Measurements from ENCODE around the gene GPX7. TPM values are rescaled to one million over a fixed set of nuclear protein-coding genes. Genes with fewer than 3 reads are reported as not detected.

Gene GPX7
- 12.3 TPM for total RNA-seq
- 10 to 100 TPM; 31.8 to 43.5 (median 36.0) TPM for polyA plus RNA-seq

GRCh38 chr1:52601991-52602855, at the start of gene GPX7:
GPX7 (plus strand) TSS chr1:52602371; CDS start chr1:52602410, 39 bp downstream.
- H3K9me3 Mint-ChIP-seq, result peaks cover 0 to 3% (median 0%) of the 10 kb centered on the region in 7 donors
- H3K4me1 ChIP-seq (ENCODE audit: control insufficient read depth, insufficient read depth, low read length, poor library complexity, severe bottlenecking), result peaks cover 37% of the 10 kb centered on the region
- H3K9me3 ChIP-seq (ENCODE audit: control insufficient read depth in 2 of 2, low read length in 2 of 2), result no peaks in the 10 kb centered on the region
- no peaks in the 10 kb centered on the region for H3K27me3 ChIP-seq (ENCODE audit: control insufficient read depth, insufficient read depth, low read length)
- H3K4me1 Mint-ChIP-seq, result peaks cover 14 to 61% (median 41%) of the 10 kb centered on the region in 4 donors
- no peaks in the 10 kb centered on the region for H3K36me3 ChIP-seq (ENCODE audit: control insufficient read depth, insufficient read depth, low read length)
- peak within 1 kb of the TSS; percentile 72 for H3K27ac ChIP-seq (ENCODE audit: insufficient read depth, low read length, poor library complexity, severe bottlenecking)
- peak within 1 kb of the TSS; percentile 92 to 98 (median 95) for H3K4me3 Mint-ChIP-seq
- H3K27ac Mint-ChIP-seq, result peak within 1 kb of the TSS; percentile 89 to 98 (median 97)
- peak; percentile 45 to 79 (median 65) for DNase-seq
- ATAC-seq (ENCODE audit: low read depth in 2 of 2), result peak; percentile 64 to 74
- H3K4me3 ChIP-seq (ENCODE audit: low read depth, low read length), result peak within 1 kb of the TSS; percentile 73
- peaks cover 21% of the 10 kb centered on the region for H3K36me3 Mint-ChIP-seq
- no peaks in the 10 kb centered on the region for H3K27me3 Mint-ChIP-seq

DNA sequence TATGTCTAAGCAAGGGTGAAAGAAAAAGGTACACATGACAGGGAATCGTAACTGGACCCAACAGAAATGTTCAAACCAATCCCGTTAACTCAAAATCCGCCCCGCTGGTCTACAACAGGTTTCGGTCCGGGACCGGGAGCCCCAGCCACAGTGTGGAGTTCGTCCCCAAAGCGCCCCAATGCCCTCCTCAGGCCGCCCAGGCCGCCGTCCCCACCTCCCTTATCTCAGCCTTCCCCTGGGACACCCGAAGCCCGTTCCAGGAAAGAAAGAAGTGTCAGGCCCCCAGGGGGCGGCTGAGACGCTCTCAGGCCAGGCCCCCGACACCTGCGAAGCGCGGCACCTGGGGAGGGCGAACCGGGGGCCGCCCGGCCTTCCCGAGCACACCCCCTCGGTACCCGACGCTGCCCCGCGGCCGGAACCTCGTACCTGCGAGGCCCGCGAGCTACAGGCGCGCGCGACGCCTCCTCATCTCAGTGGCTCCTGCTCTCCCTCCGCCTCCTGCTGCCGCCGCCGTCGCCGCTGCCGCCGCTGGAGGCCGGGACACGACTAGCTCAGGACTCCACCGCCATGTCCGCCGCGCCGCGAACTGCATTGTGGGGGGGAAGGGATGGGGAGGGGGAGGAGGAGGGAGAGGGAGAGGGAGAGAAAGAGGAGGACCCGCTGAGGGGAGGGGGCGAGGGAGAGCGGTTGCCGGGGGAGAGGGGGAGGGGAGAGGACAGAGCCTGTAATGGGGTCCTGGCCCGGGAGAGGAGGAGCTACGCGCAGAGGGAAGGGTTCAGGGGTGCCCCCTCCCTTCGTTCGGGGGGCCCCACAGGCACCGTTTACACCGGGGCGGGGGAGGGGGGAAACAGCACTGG, 49.4 kb upstream of the GPX7 start, which contains the start of gene TUT4:
Gene TUT4, minus strand, starts transcription at position 588 of the 857 bp plus-strand sequence. CDS start 26,812 bp downstream, outside the sequence.
- Histone ChIP-seq H3K9me3 (ENCODE audit: control insufficient read depth in 2 of 2, low read length in 2 of 2) (no peaks in the 10 kb centered on the region), H3K36me3 (ENCODE audit: control insufficient read depth, insufficient read depth, low read length) (no peaks in the 10 kb centered on the region), H3K27ac (ENCODE audit: insufficient read depth, low read length, poor library complexity, severe bottlenecking) (peak within 1 kb of the TSS; percentile 90), H3K4me3 (ENCODE audit: low read depth, low read length) (peak within 1 kb of the TSS; percentile 90), H3K27me3 (ENCODE audit: control insufficient read depth, insufficient read depth, low read length) (no peaks in the 10 kb centered on the region), H3K4me1 (ENCODE audit: control insufficient read depth, insufficient read depth, low read length, poor library complexity, severe bottlenecking) (peaks cover 33% of the 10 kb centered on the region)
- no peaks in the 10 kb centered on the region for H3K27me3 Mint-ChIP-seq
- peaks cover 14 to 39% (median 23%) of the 10 kb centered on the region in 4 donors for H3K4me1 Mint-ChIP-seq
- H3K27ac Mint-ChIP-seq, result peak within 1 kb of the TSS in 2 of 3 donors; percentile 47 to 92
- H3K9me3 Mint-ChIP-seq, result no peaks in the 10 kb centered on the region
- ATAC-seq (ENCODE audit: low read depth in 2 of 2) (peak; percentile 38 to 50), DNase-seq (peak; percentile 65 to 84 (median 74))
- H3K36me3 Mint-ChIP-seq, result no peaks in the 10 kb centered on the region
- H3K4me3 Mint-ChIP-seq, result peak within 1 kb of the TSS; percentile 78 to 93 (median 83)

GRCh38 chr1:52553362-52554266, 48.6 kb upstream of the GPX7 start:
- peak; percentile 83 to 86 for ATAC-seq (ENCODE audit: low read depth in 2 of 2)
- Mint-ChIP-seq H3K36me3 (no peaks in the 10 kb centered on the region), H3K4me1 (peaks cover 14 to 34% (median 21%) of the 10 kb centered on the region in 4 donors), H3K27ac (peak overlapping the region in 2 of 3 donors; percentile 47 to 92), H3K27me3 (no peaks in the 10 kb centered on the region), H3K9me3 (no peaks in the 10 kb centered on the region), H3K4me3 (peak overlapping the region; percentile 78 to 93 (median 83))
- Histone ChIP-seq H3K27ac (ENCODE audit: insufficient read depth, low read length, poor library complexity, severe bottlenecking) (peak overlapping the region; percentile 90), H3K4me3 (ENCODE audit: low read depth, low read length) (peak overlapping the region; percentile 47), H3K9me3 (ENCODE audit: control insufficient read depth in 2 of 2, low read length in 2 of 2) (no peaks in the 10 kb centered on the region), H3K4me1 (ENCODE audit: control insufficient read depth, insufficient read depth, low read length, poor library complexity, severe bottlenecking) (peaks cover 33% of the 10 kb centered on the region), H3K27me3 (ENCODE audit: control insufficient read depth, insufficient read depth, low read length) (no peaks in the 10 kb centered on the region), H3K36me3 (ENCODE audit: control insufficient read depth, insufficient read depth, low read length) (no peaks in the 10 kb centered on the region)
- DNase-seq, result peak; percentile 83 to 90 (median 86)

GRCh38 chr1:52554267-52554640, 47.9 kb upstream of the GPX7 start:
- Histone ChIP-seq H3K36me3 (ENCODE audit: control insufficient read depth, insufficient read depth, low read length) (no peaks in the 10 kb centered on the region), H3K27me3 (ENCODE audit: control insufficient read depth, insufficient read depth, low read length) (no peaks in the 10 kb centered on the region)
- no peak for DNase-seq

DNA sequence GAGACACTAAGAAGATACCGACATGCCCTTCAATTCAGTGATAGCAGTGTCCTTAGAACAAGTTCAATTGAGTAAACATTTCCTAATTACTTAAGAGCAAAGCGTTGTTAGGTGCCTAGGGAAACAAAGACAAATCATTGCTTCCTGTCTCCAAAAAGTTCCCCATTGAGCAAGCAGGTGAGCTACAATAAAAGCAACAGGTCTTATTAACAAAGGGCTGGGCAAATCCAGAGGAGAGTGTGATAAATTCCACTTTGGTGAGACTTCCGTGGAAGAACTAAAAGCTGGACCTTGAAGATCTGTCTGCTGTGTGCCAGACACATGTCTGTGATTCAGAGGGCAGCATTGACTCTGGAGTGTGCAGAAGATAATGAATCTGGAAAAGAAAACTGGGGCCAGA, 47.4 kb upstream of the GPX7 start:
- Histone ChIP-seq H3K27ac (ENCODE audit: insufficient read depth, low read length, poor library complexity, severe bottlenecking) (no peak overlapping the region), H3K4me3 (ENCODE audit: low read depth, low read length) (no peak overlapping the region), H3K9me3 (ENCODE audit: control insufficient read depth in 2 of 2, low read length in 2 of 2) (no peaks in the 10 kb centered on the region), H3K27me3 (ENCODE audit: control insufficient read depth, insufficient read depth, low read length) (no peaks in the 10 kb centered on the region), H3K4me1 (ENCODE audit: control insufficient read depth, insufficient read depth, low read length, poor library complexity, severe bottlenecking) (peaks cover 24% of the 10 kb centered on the region), H3K36me3 (ENCODE audit: control insufficient read depth, insufficient read depth, low read length) (no peaks in the 10 kb centered on the region)
- H3K27me3 Mint-ChIP-seq, result no peaks in the 10 kb centered on the region
- no peaks in the 10 kb centered on the region for H3K9me3 Mint-ChIP-seq
- H3K27ac Mint-ChIP-seq, result peak overlapping the region; percentile 47 to 86 (median 52)
- peak overlapping the region; percentile 73 to 88 (median 78) for H3K4me3 Mint-ChIP-seq
- peaks cover 2 to 22% (median 10%) of the 10 kb centered on the region in 4 donors for H3K4me1 Mint-ChIP-seq
- H3K36me3 Mint-ChIP-seq, result no peaks in the 10 kb centered on the region
- ATAC-seq (ENCODE audit: low read depth in 2 of 2) (no peak), DNase-seq (peak in 1 of 3 donors; percentile 10)

More at GRCh38 chr1:52554267-52554640, 47.9 kb upstream of the GPX7 start:
- H3K27ac ChIP-seq (ENCODE audit: insufficient read depth, low read length, poor library complexity, severe bottlenecking), result no peak overlapping the region
- H3K9me3 Mint-ChIP-seq, result no peaks in the 10 kb centered on the region
- peak overlapping the region; percentile 47 to 63 (median 52) for H3K27ac Mint-ChIP-seq
- H3K36me3 Mint-ChIP-seq, result no peaks in the 10 kb centered on the region
- peaks cover 7 to 27% (median 15%) of the 10 kb centered on the region in 4 donors for H3K4me1 Mint-ChIP-seq
- no peak for ATAC-seq (ENCODE audit: low read depth in 2 of 2)
- no peaks in the 10 kb centered on the region for H3K9me3 ChIP-seq (ENCODE audit: control insufficient read depth in 2 of 2, low read length in 2 of 2)
- H3K4me3 ChIP-seq (ENCODE audit: low read depth, low read length), result no peak overlapping the region
- no peaks in the 10 kb centered on the region for H3K27me3 Mint-ChIP-seq
- peak overlapping the region; percentile 73 to 88 (median 78) for H3K4me3 Mint-ChIP-seq
- H3K4me1 ChIP-seq (ENCODE audit: control insufficient read depth, insufficient read depth, low read length, poor library complexity, severe bottlenecking), result peaks cover 27% of the 10 kb centered on the region

DNA sequence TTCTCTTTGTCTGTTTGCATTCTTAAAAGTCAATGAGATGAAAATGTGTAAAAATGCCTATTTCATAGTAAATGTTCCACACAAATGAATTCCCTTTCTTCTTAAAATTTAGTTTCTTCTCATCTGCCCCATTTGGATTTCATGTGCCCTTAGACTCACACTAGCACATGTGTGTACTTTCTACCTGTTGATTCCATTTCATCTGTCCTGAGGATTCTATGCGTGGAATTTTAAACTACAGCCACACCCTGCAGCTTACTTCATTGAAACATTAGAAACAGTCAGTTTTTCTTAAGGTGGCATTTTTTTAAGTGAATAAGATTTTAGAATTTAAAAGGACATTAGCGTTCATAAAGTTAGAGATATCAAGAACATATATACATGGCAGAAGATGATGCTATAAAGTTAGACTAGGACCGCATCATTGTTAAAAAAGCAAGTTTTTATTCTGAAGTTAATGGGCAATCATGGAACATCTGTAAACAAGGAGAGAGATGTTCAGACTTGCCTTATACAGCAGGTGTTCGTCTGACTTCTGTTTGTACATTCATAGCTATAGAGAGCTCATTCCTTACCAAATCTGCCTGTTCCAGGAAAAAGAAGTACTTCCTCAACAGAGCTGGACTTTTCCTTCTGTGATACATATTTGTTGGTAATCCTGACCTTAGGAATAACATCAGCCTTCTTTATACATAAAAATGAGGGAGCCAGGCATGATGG, 45.4 kb upstream of the GPX7 start:
- Mint-ChIP-seq H3K4me3 (peak overlapping the region in 1 of 4 donors; percentile 9), H3K4me1 (peaks cover 0 to 12% (median 2%) of the 10 kb centered on the region in 4 donors)

More for the DNA sequence above, 45.4 kb upstream of the GPX7 start:
- H3K27ac Mint-ChIP-seq, result no peak overlapping the region
- H3K4me3 ChIP-seq (ENCODE audit: low read depth, low read length), result no peak overlapping the region
- H3K36me3 ChIP-seq (ENCODE audit: control insufficient read depth, insufficient read depth, low read length), result no peaks in the 10 kb centered on the region
- no peaks in the 10 kb centered on the region for H3K9me3 Mint-ChIP-seq
- H3K27me3 ChIP-seq (ENCODE audit: control insufficient read depth, insufficient read depth, low read length), result no peaks in the 10 kb centered on the region
- DNase-seq, result no peak
- no peak for ATAC-seq (ENCODE audit: low read depth in 2 of 2)
- no peaks in the 10 kb centered on the region for H3K9me3 ChIP-seq (ENCODE audit: control insufficient read depth in 2 of 2, low read length in 2 of 2)
- peaks cover 8% of the 10 kb centered on the region for H3K4me1 ChIP-seq (ENCODE audit: control insufficient read depth, insufficient read depth, low read length, poor library complexity, severe bottlenecking)
- H3K27ac ChIP-seq (ENCODE audit: insufficient read depth, low read length, poor library complexity, severe bottlenecking), result no peak overlapping the region
- H3K27me3 Mint-ChIP-seq, result no peaks in the 10 kb centered on the region
- H3K36me3 Mint-ChIP-seq, result no peaks in the 10 kb centered on the region

Data from CD4-positive, CD25-positive, alpha-beta regulatory T cell (primary cell).